ENCODE data around the gene KIF27.
"Not testable (repeated sequence)": the region's sequence is repeated elsewhere in the genome, so short reads cannot be mapped to it uniquely, and the experiment has no call there.

DNA sequence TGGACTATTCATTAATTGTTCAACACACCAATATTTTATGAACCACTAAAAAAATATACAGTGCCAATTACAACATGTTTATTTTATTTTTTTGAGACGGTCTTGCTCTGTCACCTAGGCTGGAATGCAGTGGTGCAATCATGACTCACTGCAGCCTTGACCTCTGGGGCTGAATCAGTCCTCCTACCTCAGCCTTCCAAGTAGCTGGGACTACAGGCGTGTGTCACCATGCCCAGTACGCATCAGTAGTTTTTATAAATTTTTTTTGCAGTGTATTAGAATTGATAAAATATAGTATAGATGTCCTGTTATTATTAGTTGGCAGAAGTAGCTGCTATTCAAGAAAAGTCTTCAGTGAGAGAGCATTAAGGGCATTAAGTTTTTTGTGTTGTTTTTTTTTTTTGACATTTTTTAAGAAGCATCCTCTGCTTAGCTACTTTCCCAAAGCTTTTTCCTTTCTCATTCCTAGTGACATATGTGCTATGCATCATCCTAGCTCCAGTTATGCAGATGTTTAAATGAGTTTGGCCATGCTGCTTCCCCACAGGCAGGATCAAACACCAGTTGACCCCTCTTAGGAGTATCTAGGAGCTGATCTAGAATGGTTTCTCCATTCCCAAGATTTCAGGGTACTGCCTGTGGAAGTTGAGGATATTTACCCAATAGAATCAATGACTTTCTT, 35.5 kb downstream of the KIF27 start:
- TF ChIP-seq, protein P1, sequence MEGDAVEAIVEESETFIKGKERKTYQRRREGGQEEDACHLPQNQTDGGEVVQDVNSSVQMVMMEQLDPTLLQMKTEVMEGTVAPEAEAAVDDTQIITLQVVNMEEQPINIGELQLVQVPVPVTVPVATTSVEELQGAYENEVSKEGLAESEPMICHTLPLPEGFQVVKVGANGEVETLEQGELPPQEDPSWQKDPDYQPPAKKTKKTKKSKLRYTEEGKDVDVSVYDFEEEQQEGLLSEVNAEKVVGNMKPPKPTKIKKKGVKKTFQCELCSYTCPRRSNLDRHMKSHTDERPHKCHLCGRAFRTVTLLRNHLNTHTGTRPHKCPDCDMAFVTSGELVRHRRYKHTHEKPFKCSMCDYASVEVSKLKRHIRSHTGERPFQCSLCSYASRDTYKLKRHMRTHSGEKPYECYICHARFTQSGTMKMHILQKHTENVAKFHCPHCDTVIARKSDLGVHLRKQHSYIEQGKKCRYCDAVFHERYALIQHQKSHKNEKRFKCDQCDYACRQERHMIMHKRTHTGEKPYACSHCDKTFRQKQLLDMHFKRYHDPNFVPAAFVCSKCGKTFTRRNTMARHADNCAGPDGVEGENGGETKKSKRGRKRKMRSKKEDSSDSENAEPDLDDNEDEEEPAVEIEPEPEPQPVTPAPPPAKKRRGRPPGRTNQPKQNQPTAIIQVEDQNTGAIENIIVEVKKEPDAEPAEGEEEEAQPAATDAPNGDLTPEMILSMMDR (IDR thresholded peaks at IDR 0.05), result not testable (repeated sequence)
- not testable (repeated sequence) for TF ChIP-seq POLR2AphosphoS5, EP300, POLR2A (IDR thresholded peaks at IDR 0.05)

Data from suprapubic skin (tissue), 4 donors.